Lower leg skin (tissue), 4 donors: ENCODE measurements around the gene MEGF6. TPM values are rescaled to one million over a fixed set of nuclear protein-coding genes. Genes with fewer than 3 reads are reported as not detected.

ENCODE experiments used
- DNase-seq, 2 donors: peaks; one replicate each; pipeline ENCODE4 v3.0.0-alpha.2; 2019; ENCODE audit warnings: low spot score in 2 of 2
- H3K4me3 ChIP-seq: fragments of 200-600 bp; sonication (generic); 2 replicates; pipeline ENCODE4 v1.5.1; 2017; ENCODE audit warnings: mild to moderate bottlenecking, low read depth; ENCODE audit not compliant: poor library complexity, severe bottlenecking
- CTCF ChIP-seq, 3 donors: fragments of 450-650 bp; IDR thresholded peaks; one replicate each; pipeline ENCODE4 v1.5.1; 2016; ENCODE audit warnings: antibody characterized with exemption in 3 of 3, mild to moderate bottlenecking in 3 of 3, moderate library complexity in 2 of 3
- POLR2A ChIP-seq, 2 donors: fragments of 450-650 bp; IDR thresholded peaks; one replicate each; pipeline ENCODE4 v1.6.1; 2016 to 2017; ENCODE audit warnings: antibody characterized with exemption in 2 of 2, mild to moderate bottlenecking in 1 of 2, moderate library complexity in 1 of 2
- WGBS, 2 donors: methylation state at CpG; one replicate each; pipeline ENCODE4 v1.1.5; 2018; 5-methylcytosine and 5-hydroxymethylcytosine counted together
- intact Hi-C: fragments of 100-400 bp; cut with DNase I; formaldehyde crosslinking; loops from one replicate; pipeline ENCODE4 v1.15.0; 2023; ENCODE audit warnings: low total_unique reads
- total RNA-seq, 4 donors: library from RNA; depleted of rRNA; stranded (reverse); fragments of >200 nt; gene quantifications; one replicate each; pipeline ENCODE4 v1.1.0, GENCODE V29; 2016

Gene MEGF6
- total RNA-seq, 4 donors from 2014 or later = 81.1 to 147 (median 86.1) TPM

GRCh38 chr1:3504151-3504821 is 107.0 kb downstream of the MEGF6 start:
- intact Hi-C loops = no loop called here
- TF ChIP-seq CTCF (IDR thresholded peaks at IDR 0.05) (no peak), POLR2A (IDR thresholded peaks at IDR 0.05) (no peak)
- 43 to 44% methylated on average over 22 to 30 of the region's 31 CpGs for WGBS, 2 donors
- DNase-seq = peak; percentile 90 to 97
- H3K4me3 ChIP-seq = no peak overlapping the region

- intact Hi-C loops = no loop called here
- 84 to 85% methylated on average over 8 of the region's 8 CpGs for WGBS, 2 donors
- H3K4me3 ChIP-seq = no peak overlapping the region
- TF ChIP-seq POLR2A (IDR thresholded peaks at IDR 0.05) = no peak
- TF ChIP-seq CTCF (IDR thresholded peaks at IDR 0.05) = no peak
- no peak for DNase-seq
Observed at GRCh38 chr1:3503525-3503886, 107.8 kb downstream of the MEGF6 start.

GRCh38 chr1:3502641-3503524 is 108.4 kb downstream of the MEGF6 start:
- no peak for TF ChIP-seq POLR2A (IDR thresholded peaks at IDR 0.05)
- no peak for TF ChIP-seq CTCF (IDR thresholded peaks at IDR 0.05)

GRCh38 chr1:3501856-3502640 is 109.3 kb downstream of the MEGF6 start:
- intact Hi-C loops = no loop called here
- TF ChIP-seq POLR2A (IDR thresholded peaks at IDR 0.05) (no peak), CTCF (IDR thresholded peaks at IDR 0.05) (no peak)
- DNase-seq = peak; percentile 51 to 93
- no peak overlapping the region for H3K4me3 ChIP-seq
- WGBS, 2 donors = 74 to 84% methylated on average over 12 to 19 of the region's 26 CpGs

More at GRCh38 chr1:3502641-3503524, 108.4 kb downstream of the MEGF6 start:
- H3K4me3 ChIP-seq = no peak overlapping the region
- 70 to 83% methylated on average over 6 to 19 of the region's 22 CpGs for whole genome bisulfite sequencing, 2 donors
- intact Hi-C loops = no loop called here
- DNase-seq = no peak

GRCh38 chr1:3501437-3501836 is 109.9 kb downstream of the MEGF6 start:
- H3K4me3 ChIP-seq = no peak overlapping the region
- TF ChIP-seq POLR2A (IDR thresholded peaks at IDR 0.05) (no peak), CTCF (IDR thresholded peaks at IDR 0.05) (no peak)
- WGBS, 2 donors = 86 to 87% methylated on average over 12 to 17 of the region's 17 CpGs
- no peak for DNase-seq
- intact Hi-C loops = no loop called here
